ENCODE measurements around the gene ZNRF4.

Gene ZNRF4

DNA sequence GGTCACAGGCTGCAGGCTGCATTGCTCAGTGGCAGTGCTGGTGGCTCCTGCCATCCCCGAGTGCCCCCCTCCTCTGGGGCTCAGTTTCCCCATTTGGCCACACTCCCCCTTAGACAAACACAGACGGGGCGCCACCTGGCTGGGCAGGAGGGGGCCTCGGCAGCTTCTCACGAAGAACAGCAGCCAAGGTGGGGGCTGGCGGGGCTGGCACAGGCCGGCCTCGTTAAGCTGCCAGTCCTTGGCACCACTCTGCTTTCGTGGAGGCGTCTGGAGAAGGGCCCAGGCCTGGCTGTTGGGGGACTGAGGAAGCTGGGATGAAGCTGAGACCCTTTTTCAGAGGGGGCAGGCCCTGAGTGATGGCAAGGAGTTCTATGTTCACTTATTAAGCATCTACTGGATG is 3.7 kb upstream of the ZNRF4 start:
- TF ChIP-seq, protein P1, sequence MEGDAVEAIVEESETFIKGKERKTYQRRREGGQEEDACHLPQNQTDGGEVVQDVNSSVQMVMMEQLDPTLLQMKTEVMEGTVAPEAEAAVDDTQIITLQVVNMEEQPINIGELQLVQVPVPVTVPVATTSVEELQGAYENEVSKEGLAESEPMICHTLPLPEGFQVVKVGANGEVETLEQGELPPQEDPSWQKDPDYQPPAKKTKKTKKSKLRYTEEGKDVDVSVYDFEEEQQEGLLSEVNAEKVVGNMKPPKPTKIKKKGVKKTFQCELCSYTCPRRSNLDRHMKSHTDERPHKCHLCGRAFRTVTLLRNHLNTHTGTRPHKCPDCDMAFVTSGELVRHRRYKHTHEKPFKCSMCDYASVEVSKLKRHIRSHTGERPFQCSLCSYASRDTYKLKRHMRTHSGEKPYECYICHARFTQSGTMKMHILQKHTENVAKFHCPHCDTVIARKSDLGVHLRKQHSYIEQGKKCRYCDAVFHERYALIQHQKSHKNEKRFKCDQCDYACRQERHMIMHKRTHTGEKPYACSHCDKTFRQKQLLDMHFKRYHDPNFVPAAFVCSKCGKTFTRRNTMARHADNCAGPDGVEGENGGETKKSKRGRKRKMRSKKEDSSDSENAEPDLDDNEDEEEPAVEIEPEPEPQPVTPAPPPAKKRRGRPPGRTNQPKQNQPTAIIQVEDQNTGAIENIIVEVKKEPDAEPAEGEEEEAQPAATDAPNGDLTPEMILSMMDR (IDR thresholded peaks at IDR 0.05; ENCODE audit: low read depth, low read length), result no peak

DNA sequence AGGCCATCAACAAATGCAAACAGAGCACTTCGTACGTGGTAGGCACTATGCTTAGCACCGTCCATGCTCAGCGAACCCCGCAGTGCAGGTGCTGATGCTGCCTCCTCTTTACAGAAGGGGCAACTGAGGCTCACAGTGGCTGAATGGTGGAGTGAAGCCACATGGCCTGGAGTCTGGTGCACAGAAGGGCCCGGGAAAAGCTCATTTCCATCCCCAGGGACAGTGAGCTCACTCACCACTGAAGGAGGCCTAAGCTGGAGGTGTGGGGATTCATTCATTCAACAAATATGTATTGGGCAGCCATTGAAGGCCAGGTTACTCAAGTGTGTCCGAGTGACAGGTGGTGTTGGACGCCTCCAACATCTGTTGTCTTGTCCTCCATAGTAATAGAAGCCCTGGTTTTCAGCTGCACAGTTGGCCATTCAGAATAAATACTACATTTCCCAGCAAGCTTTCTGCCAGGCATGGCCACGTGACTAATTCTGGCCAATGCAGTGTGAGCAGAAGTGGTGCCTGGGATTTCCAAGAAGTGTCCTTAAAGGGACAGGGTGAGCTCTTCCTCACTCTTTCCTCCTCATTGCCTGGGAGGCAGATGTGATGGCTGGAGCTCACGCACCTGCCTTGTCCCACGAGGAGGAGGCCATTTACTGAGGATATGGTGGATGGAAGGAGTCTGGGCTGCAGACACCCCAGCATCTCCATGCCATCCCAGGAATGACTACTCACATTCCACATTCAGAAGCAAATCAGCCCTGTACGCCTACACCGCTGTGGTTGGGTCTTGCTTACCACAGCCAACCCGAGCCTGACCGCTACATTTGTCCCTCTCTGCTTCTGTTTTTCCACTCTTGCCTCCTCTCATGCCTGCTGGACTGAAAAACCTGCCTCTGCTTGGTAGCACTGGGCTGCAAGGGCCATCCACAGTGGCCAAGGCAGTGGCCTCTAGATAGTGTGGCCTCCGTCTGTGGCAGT is 2.3 kb upstream of the ZNRF4 start:
- TF ChIP-seq, protein P1 (IDR thresholded peaks at IDR 0.05; ENCODE audit: low read depth, low read length), result no peak
- H3K4me3 ChIP-seq (ENCODE audit: low read depth, low read length), result no peak overlapping the region

More for the DNA sequence above, 3.7 kb upstream of the ZNRF4 start:
- H3K4me3 ChIP-seq (ENCODE audit: low read depth, low read length), result no peak overlapping the region

DNA sequence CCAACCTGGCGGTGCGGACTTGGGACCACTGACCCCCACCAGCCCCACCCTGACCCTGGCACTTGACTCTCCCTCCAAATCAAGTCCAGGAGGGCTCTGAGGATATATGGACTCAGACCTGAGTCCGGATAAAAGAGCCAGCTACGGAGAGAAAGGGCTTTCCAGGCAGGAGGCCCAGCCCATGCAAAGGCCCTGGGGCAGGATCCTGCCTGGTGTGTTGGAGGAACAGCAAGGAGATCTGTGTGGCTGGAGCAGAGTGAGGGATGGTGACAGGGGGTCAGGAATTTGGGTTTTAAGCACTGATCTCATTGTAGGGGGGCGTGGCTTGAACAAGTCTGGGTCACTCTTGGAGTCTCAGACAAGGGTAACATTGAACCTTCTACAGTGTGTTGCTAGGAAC is 474 bp upstream of the ZNRF4 start:
- H3K4me3 ChIP-seq (ENCODE audit: low read depth, low read length), result no peak overlapping the region
- TF ChIP-seq, protein P1 (IDR thresholded peaks at IDR 0.05; ENCODE audit: low read depth, low read length), result no peak

DNA sequence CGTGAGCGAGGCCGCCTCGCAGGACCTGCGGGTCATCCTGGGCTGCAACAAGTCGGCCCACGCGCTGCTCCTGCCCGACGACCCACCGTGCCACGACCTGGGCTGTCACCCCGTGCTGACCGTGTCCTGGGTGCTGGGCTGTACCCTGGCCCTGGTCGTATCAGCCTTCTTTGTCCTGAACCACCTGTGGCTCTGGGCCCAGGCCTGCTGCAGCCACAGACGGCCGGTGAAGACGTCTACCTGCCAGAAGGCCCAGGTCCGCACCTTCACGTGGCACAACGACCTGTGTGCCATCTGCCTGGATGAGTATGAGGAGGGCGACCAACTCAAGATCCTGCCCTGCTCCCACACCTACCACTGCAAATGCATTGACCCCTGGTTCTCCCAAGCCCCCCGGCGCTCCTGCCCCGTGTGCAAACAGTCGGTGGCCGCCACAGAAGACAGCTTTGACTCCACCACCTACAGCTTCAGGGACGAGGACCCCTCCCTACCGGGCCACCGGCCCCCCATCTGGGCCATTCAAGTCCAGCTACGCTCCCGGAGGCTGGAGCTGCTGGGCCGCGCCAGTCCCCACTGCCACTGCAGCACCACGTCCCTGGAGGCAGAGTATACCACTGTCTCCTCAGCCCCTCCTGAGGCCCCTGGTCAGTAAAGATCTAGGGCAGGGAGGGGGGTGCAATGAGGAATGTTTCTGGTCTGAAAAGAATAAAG is 1.1 kb downstream of the ZNRF4 start:
- no peak overlapping the region for H3K4me3 ChIP-seq (ENCODE audit: low read depth, low read length)
- TF ChIP-seq, protein P1 (IDR thresholded peaks at IDR 0.05; ENCODE audit: low read depth, low read length), result no peak

DNA sequence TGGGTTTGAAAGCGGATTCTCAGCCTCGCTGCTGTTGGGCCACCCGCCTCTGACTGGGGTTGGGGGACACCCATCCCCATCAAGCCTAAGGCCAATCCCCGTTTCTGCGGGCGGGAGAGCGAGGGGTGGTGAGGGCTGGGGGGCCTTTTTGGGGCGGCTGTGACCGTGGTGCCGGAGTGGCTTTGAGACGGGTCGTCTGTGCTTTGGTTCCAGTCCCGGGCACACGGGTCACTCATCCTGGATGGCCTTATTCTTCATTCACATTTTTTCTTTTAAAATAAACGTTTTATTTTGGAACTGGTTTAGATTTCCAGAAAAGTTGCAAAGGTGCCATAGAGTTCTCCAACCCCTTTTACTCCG is 1.6 kb downstream of the ZNRF4 start:
- TF ChIP-seq, protein P1 (IDR thresholded peaks at IDR 0.05; ENCODE audit: low read depth, low read length), result no peak
- no peak overlapping the region for H3K4me3 ChIP-seq (ENCODE audit: low read depth, low read length)

DNA sequence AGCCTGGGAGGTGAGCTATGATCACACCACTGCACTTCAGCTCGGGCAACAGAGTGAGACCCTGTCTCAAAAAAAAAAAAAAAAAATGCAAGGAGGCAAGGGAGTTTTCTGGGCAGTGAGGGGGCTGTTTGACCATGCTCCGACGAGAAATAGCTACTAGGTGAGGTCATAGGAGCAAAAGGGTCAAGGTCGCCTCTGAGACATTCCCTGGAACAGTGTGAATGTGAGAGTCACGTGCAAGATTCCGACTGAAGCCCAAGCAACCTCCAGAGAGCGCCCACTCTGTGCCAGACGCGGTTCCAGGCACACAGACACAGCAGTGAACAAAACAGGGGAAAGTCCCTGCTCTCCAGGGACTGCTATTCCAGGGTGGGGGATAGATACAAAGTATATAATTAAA is 2.5 kb downstream of the ZNRF4 start:
- no peak overlapping the region for H3K4me3 ChIP-seq (ENCODE audit: low read depth, low read length)
- TF ChIP-seq, protein P1 (IDR thresholded peaks at IDR 0.05; ENCODE audit: low read depth, low read length), result no peak

DNA sequence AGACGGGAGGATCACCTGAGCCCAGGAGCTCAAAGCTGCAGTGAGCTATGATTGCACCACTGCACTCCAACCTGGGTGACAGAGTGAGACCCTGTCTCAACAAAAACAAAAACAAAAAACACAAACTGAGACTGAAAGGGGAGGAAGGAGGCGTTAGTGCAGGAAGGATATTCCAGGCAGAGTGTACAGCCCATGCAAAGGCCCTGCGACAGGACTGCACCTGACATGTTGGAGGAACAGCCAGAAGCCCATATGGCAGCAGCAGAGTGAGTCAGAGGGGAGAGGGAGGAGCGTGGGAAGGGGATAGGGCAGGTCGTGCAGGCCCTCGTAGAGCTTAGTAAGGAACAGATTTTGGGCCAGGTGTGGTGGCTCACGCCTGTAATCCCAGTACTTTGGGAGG is 3.2 kb downstream of the ZNRF4 start:
- TF ChIP-seq, protein P1 (IDR thresholded peaks at IDR 0.05; ENCODE audit: low read depth, low read length), result no peak
- no peak overlapping the region for H3K4me3 ChIP-seq (ENCODE audit: low read depth, low read length)

Data from WI38 (cell line).